SHP77 (cell line): ENCODE data around the gene TEX11.

Experiments used
- DNase-seq, 2 experiments: peaks; one replicate each; lab custom pipeline; 2025; lab: John Stamatoyannopoulos, UW

The TEX11 gene

DNA sequence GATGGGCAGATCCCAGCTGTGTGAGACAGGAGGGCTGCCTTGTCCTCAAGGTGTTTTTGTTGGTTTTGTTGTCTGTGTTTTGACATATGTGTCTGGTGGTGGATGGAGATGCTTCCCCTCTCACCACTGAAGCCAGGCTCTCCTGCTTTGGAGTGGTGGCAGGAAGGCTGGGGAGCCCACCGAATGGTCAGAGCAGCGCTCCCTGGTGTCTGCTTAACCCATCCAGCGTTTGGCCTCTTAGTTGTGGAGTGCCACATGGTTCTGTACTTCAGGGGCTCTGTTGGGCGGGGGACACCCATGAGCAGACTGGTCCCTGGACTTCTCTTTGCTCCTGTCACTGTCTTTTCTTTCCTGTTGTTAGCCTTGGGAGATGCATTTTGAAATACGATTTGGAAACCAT lies 412.0 kb downstream of the TEX11 start:
- no peak for DNase-seq

GRCh38 chrX:70494441-70494840 lies 414.1 kb downstream of the TEX11 start:
- DNase-seq = no peak

DNA sequence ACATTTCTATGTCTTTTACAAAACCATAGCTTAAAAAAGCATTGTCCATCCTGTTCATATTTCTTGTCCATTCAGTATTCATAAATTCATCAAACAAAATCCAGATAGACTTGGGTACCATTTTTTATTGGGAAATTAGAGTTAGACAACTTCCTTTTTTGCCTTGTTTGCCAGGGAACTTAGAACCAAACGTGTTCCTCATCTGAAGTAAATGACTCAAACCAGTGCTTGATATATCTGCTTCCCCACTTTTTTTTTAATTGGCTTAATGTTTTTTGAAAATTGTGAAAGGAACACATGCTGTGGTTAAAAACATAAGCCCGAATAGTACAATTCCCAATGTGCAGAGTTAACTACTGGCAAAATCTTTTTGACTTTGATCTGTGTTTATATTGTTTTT lies 419.7 kb downstream of the TEX11 start:
- no peak for DNase-seq

DNA sequence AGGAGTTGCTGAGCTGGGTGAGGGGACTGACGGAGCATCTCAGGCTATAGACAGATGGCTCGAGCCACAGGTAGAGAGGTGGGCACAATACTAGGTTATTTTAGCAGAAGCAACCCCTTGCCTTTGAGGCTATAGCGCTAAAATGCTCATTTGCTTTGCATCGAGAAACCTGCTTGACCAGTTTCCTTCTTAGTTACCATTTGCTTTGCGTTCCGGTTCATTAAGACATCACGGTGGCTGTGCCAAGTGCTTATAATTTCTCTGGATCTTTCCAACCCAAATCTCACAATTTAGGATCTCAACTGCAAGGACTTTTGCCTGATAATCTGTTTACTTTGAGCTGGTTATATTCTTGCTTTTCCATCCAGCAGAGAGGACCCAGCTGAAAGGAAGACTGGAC lies 423.0 kb downstream of the TEX11 start:
- DNase-seq = no peak

- DNase-seq = no peak
These were observed 426.2 kb downstream of the TEX11 start for GRCh38 chrX:70482300-70482699.

DNA sequence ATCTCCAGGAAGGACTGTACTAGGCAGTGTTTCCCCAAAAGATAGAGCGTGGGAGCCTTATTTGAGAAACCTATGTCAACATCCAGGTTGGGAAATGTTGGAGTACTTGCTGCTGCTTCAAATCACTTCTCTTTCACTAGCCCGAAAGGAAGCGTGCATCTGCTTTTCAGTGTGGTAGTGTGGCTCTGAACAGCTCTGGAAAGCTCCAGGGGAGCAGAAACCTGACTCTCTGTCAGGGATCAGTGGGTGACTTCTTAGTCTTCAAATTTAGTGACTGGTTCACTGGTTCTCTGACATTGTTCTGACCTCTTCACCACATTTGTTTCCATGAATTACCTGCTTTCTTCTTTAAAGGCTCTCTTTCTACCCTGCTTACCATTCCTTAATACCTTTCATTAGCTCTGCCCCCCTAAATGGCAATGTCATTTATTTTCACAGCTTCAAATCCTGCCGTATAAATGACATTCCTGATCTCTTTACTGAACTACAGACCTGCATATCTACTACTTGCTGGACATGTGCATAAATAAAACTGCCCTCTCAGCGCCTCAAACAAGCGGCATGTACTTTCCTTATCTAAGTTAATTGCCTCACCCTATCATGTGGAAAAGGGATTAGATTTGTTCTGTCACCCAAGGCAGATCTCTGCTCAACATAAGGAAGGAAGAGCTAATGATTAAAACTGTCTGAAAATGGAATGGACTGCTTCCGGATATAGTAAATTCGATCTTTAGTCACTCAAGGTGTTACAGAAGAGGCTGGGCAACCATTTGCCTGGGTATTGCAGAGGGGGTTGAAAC lies 426.8 kb downstream of the TEX11 start:
- no peak for DNase-seq

DNA sequence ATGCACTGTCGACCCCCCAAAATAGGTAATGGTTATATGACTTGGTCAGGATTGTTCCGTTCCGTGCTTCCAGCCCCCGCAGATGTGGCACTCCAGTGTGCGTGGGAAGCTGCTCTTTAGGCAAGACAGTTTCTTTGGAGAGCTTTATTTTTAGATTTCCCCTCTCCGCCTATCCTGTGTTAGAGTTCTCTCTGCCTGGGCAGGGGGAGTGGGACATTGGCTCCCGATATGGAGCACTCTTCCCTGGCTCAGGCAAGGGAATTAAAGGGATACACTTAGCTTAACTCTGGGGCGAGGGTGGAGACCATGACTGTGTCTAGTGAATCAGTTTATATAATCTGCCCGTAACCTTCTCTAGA lies 427.9 kb downstream of the TEX11 start:
- no peak for DNase-seq

- no peak for DNase-seq
These were observed 428.4 kb downstream of the TEX11 start for GRCh38 chrX:70479922-70480659.

GRCh38 chrX:70479247-70479921 lies 429.1 kb downstream of the TEX11 start:
- DNase-seq = no peak
